ENCODE results near the gene MYLK.
A peak's percentile ranks its signal among the peaks of the same experiment; 100 is the strongest.

MYLK gene

DNA sequence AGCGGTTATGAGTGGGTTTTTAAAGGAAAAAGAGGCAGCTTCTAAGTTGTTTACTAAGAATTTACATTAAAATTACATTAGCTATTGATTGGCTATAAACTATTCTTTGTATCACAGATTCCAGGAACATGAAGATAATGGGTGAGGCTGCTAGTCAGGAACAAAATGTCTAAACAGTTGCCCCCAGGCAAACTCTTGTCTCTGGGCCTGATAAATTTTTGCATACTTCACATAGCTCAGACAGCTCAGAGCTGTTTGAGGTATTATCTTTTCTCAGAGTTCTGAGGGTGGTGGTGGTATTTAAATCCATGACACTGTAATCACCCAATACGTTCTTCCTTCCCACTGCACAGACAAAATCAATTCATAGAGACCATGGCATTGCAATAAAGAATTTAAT is 297.2 kb downstream of the MYLK start:
- no peak overlapping the region for H3K27ac ChIP-seq (ENCODE audit: low read depth, low read length, poor library complexity, severe bottlenecking)
- H3K4me2 ChIP-seq (ENCODE audit: low read length) = peak overlapping the region; percentile 74
- H3K4me1 ChIP-seq (ENCODE audit: insufficient read depth, low read length, severe bottlenecking) = peaks cover 30% of the 10 kb centered on the region
- no peaks in the 10 kb centered on the region for H3K27me3 ChIP-seq (ENCODE audit: insufficient read depth, low read length)
- H3K36me3 ChIP-seq (ENCODE audit: insufficient read depth, low read length) = peaks cover 44% of the 10 kb centered on the region
- peak overlapping the region; percentile 85 for H3K4me3 ChIP-seq (ENCODE audit: low read depth, low read length, poor library complexity, severe bottlenecking)
- H3K79me2 ChIP-seq (ENCODE audit: insufficient read depth, low read length) = no peaks in the 10 kb centered on the region
- H3K9ac ChIP-seq (ENCODE audit: low read length) = no peak overlapping the region
- H2AFZ ChIP-seq (ENCODE audit: low read length) = no peak overlapping the region
- no peaks in the 10 kb centered on the region for H4K20me1 ChIP-seq (ENCODE audit: insufficient read depth, low read length)
- TF ChIP-seq, protein P1, sequence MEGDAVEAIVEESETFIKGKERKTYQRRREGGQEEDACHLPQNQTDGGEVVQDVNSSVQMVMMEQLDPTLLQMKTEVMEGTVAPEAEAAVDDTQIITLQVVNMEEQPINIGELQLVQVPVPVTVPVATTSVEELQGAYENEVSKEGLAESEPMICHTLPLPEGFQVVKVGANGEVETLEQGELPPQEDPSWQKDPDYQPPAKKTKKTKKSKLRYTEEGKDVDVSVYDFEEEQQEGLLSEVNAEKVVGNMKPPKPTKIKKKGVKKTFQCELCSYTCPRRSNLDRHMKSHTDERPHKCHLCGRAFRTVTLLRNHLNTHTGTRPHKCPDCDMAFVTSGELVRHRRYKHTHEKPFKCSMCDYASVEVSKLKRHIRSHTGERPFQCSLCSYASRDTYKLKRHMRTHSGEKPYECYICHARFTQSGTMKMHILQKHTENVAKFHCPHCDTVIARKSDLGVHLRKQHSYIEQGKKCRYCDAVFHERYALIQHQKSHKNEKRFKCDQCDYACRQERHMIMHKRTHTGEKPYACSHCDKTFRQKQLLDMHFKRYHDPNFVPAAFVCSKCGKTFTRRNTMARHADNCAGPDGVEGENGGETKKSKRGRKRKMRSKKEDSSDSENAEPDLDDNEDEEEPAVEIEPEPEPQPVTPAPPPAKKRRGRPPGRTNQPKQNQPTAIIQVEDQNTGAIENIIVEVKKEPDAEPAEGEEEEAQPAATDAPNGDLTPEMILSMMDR (IDR thresholded peaks at IDR 0.05; ENCODE audit: low read length) = no peak
- TF ChIP-seq EZH2 (IDR thresholded peaks at IDR 0.05; ENCODE audit: borderline replicate concordance, low read length) = no peak
- H3K9me2 ChIP-seq (ENCODE audit: low read depth, low read length) = no peaks in the 10 kb centered on the region
- H3F3A ChIP-seq (ENCODE audit: insufficient read depth, low read length) = no peaks in the 10 kb centered on the region
- H3K9me3 ChIP-seq (ENCODE audit: low read length) = peaks cover 7% of the 10 kb centered on the region

- Histone ChIP-seq H4K20me1 (ENCODE audit: insufficient read depth, low read length) (no peaks in the 10 kb centered on the region), H3K9me3 (ENCODE audit: low read length) (peaks cover 7% of the 10 kb centered on the region), H3K9ac (ENCODE audit: low read length) (peak overlapping the region; percentile 89), H3K4me3 (ENCODE audit: low read depth, low read length, poor library complexity, severe bottlenecking) (peak overlapping the region; percentile 85), H3K9me2 (ENCODE audit: low read depth, low read length) (no peaks in the 10 kb centered on the region), H3K79me2 (ENCODE audit: insufficient read depth, low read length) (no peaks in the 10 kb centered on the region), H3K27me3 (ENCODE audit: insufficient read depth, low read length) (no peaks in the 10 kb centered on the region), H3K36me3 (ENCODE audit: insufficient read depth, low read length) (peaks cover 51% of the 10 kb centered on the region), H2AFZ (ENCODE audit: low read length) (peak overlapping the region; percentile 73; the same call in 1 of the 2 replicates), H3K27ac (ENCODE audit: low read depth, low read length, poor library complexity, severe bottlenecking) (peak overlapping the region; percentile 63), H3K4me2 (ENCODE audit: low read length) (peak overlapping the region; percentile 74), H3K4me1 (ENCODE audit: insufficient read depth, low read length, severe bottlenecking) (peaks cover 30% of the 10 kb centered on the region), H3F3A (ENCODE audit: insufficient read depth, low read length) (no peaks in the 10 kb centered on the region)
- TF ChIP-seq EZH2 (IDR thresholded peaks at IDR 0.05; ENCODE audit: borderline replicate concordance, low read length) = no peak
- TF ChIP-seq, protein P1 (IDR thresholded peaks at IDR 0.05; ENCODE audit: low read length) = no peak
Measured at GRCh38 chr3:123586131-123586530, 298.0 kb downstream of the MYLK start.

GRCh38 chr3:123584988-123585937 is 298.9 kb downstream of the MYLK start, which contains the start of gene HACD2:
Gene HACD2, minus strand, starts transcription at chr3:123585053. Its CDS starts 26 bp downstream, at chr3:123585027.
- H3F3A ChIP-seq (ENCODE audit: insufficient read depth, low read length) = no peaks in the 10 kb centered on the region
- H4K20me1 ChIP-seq (ENCODE audit: insufficient read depth, low read length) = no peaks in the 10 kb centered on the region
- H3K9me2 ChIP-seq (ENCODE audit: low read depth, low read length) = no peaks in the 10 kb centered on the region
- peak within 1 kb of the TSS; percentile 73 for H2AFZ ChIP-seq (ENCODE audit: low read length)
- no peaks in the 10 kb centered on the region for H3K9me3 ChIP-seq (ENCODE audit: low read length)
- H3K27ac ChIP-seq (ENCODE audit: low read depth, low read length, poor library complexity, severe bottlenecking) = peak within 1 kb of the TSS; percentile 63
- H3K4me3 ChIP-seq (ENCODE audit: low read depth, low read length, poor library complexity, severe bottlenecking) = peak within 1 kb of the TSS; percentile 85
- peak within 1 kb of the TSS; percentile 74 for H3K4me2 ChIP-seq (ENCODE audit: low read length)
- no peak for TF ChIP-seq EZH2 (IDR thresholded peaks at IDR 0.05; ENCODE audit: borderline replicate concordance, low read length)
- TF ChIP-seq, protein P1 (IDR thresholded peaks at IDR 0.05; ENCODE audit: low read length) = no peak
- H3K36me3 ChIP-seq (ENCODE audit: insufficient read depth, low read length) = peaks cover 44% of the 10 kb centered on the region
- H3K27me3 ChIP-seq (ENCODE audit: insufficient read depth, low read length) = no peaks in the 10 kb centered on the region
- no peaks in the 10 kb centered on the region for H3K79me2 ChIP-seq (ENCODE audit: insufficient read depth, low read length)
- H3K4me1 ChIP-seq (ENCODE audit: insufficient read depth, low read length, severe bottlenecking) = peaks cover 30% of the 10 kb centered on the region
- H3K9ac ChIP-seq (ENCODE audit: low read length) = peak within 1 kb of the TSS; percentile 89

Measured in OCI-LY1 (cell line).